Measurements from ENCODE around the gene MAP4K4.

Gene MAP4K4

DNA sequence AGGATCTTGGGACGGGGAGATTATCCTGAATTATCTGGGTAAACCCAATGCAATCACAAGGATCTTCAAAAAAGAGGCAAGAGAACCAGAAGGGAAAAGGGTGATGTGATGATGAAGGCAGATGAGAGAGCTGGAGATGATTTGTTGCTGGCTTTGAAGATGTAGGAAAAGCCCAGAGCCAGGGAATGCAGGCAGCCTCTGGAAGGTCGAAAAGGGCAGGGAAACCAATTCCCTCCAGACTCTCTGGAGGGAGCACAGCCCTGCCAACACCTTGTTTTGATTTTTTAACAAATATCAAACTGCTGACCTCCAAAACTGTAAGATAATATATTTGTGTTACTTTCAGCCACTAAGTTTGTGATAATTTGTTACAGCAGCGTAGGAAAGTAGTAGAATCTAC is 245.3 kb downstream of the MAP4K4 start:
- Histone ChIP-seq H3K27ac (ENCODE audit: low read depth, low read length) (no peak overlapping the region), H2AK5ac (ENCODE audit: low read length) (no peak overlapping the region), H2BK120ac (ENCODE audit: low read depth, low read length) (no peak overlapping the region), H3K18ac (ENCODE audit: low read length) (no peak overlapping the region), H3K4me2 (ENCODE audit: low read length) (no peak overlapping the region), H2BK5ac (ENCODE audit: low read length) (no peak overlapping the region), H3K56ac (ENCODE audit: low read length) (no peak overlapping the region), H3K23ac (ENCODE audit: low read length) (no peak overlapping the region), H3K36me3 (ENCODE audit: control insufficient read depth, insufficient read depth, low read length) (no peaks in the 10 kb centered on the region), H4K5ac (ENCODE audit: low read length) (no peak overlapping the region), H2BK15ac (replicated peaks; ENCODE audit: low read depth) (no peak overlapping the region), H4K8ac (ENCODE audit: low read depth, low read length) (no peak overlapping the region), H3K4ac (ENCODE audit: low read depth, low read length) (no peak overlapping the region), H3K79me2 (ENCODE audit: control insufficient read depth, insufficient read depth, low read length) (no peaks in the 10 kb centered on the region), H3K4me3 (ENCODE audit: low read length) (no peak overlapping the region), H3K9ac (ENCODE audit: low read length) (no peak overlapping the region), H3K79me1 (ENCODE audit: low read length) (no peaks in the 10 kb centered on the region), H3K4me1 (ENCODE audit: control insufficient read depth, low read depth, low read length) (no peaks in the 10 kb centered on the region), H3K27me3 (ENCODE audit: insufficient read depth, low read length, poor library complexity) (no peaks in the 10 kb centered on the region)
- WGBS (ENCODE audit: extremely low coverage, insufficient coverage, low lambda C conversion rate) = no CpG with 5 or more reads among the region's 3 CpGs
- no peak for DNase-seq
